Measurements from ENCODE around the gene FYCO1.

GRCh38 chr3:45985532-45986302 is 9.9 kb downstream of the FYCO1 start:
- TF ChIP-seq POLR2AphosphoS5 (IDR thresholded peaks at IDR 0.05; ENCODE audit: borderline replicate concordance, low read depth, low read length) (no peak), EZH2 (IDR thresholded peaks at IDR 0.05) (no peak), FOXP2 (optimal IDR thresholded peaks at IDR 0.05; ENCODE audit: control extremely low read depth, extremely low read length, insufficient read depth) (no peak)

All from SK-N-MC (cell line).